ENCODE data around the gene EXOC5.

EXOC5 gene

GRCh38 chr14:57168138-57168679 is 100.5 kb downstream of the EXOC5 start:
- DNase-seq (ENCODE audit: low read depth) = no peak

GRCh38 chr14:57161583-57162234 is 107.0 kb downstream of the EXOC5 start:
- no peak for DNase-seq (ENCODE audit: low read depth)

GRCh38 chr14:57160333-57160732 is 108.4 kb downstream of the EXOC5 start:
- no peak for DNase-seq (ENCODE audit: low read depth)

GRCh38 chr14:57153286-57153685 is 115.4 kb downstream of the EXOC5 start:
- no peak for DNase-seq (ENCODE audit: low read depth)

Data from activated T-cell treated with anti-CD3 and anti-CD28 coated beads for 1 hour (primary cell).